GM21367 (cell line): ENCODE data around the gene AKAP13.
"Not testable (repeated sequence)": the region's sequence is repeated elsewhere in the genome, so short reads cannot be mapped to it uniquely, and the experiment has no call there.

Experiments used
- ATAC-seq: cut with Tn5 transposase; IDR thresholded peaks from one replicate; pipeline ENCODE4 v1.9.1; 2021; ENCODE audit not compliant: unreplicated experiment

The AKAP13 gene

DNA sequence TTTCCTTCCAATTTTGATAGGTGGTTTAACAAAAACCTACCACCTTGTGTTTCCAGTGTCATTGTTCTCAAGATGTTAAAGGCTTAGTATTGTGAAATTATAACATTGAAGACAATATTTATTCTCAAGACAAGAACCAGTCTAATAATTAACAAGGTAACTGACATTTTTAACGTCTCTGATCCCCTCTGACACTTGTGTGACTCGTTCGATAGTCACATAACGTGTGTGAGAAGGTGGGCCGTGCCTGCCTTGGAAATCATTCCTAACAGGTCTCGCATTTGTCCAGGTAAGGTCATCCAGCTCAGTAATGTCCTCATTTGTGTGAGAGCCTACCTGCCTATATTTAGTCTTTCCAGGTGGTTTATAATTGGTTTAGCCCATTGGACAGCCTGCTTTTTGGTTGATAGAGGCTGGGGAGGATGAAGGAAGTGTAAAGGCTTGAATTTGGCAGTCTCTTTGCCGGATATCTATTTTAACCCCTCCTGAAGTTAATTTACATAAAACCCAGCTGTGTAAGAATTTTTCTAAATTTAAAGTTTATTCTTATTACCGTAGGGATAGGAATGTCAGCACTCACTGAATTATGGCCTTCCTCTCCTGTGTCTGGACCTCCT, 94.4 kb downstream of the AKAP13 start:
- ATAC-seq, result peak; percentile 41

DNA sequence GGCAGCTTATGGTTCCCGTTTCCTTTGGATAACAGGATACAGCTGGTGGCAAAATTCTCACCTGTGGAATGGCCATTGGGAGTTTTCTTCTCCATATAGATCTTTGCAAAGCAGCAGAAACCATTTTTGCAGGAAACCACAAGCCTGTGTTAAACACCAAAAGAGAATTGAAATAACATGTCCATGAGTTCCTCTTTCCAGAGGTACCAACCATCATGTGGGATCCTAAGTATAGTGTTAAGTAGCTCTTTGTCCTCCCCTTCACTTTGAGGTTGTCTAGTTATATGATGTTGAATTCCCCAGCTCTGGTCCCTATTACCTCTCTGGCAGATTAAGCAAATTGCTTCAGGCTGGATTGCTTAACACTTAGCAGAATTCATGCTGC, 94.9 kb downstream of the AKAP13 start:
- peak; percentile 63 for ATAC-seq

DNA sequence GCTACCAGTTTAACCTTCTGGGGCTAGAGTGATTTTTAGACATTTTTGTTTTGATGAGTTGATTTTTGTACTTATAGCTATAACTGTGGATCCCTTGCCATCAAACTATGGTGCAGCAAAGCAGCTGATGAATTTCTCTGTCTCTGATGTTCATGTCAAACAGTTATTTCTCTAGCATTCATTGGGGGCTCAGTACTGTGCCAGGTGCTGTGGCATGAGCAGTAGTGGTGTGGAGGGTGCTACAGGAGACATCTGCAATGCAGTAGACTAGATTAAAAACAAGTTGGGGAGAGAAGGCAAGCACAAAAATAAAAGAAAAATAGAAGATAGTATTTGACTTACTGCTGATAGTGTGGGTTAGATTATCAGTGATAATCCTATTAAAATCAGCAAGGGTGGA, 95.3 kb downstream of the AKAP13 start:
- no peak for ATAC-seq

DNA sequence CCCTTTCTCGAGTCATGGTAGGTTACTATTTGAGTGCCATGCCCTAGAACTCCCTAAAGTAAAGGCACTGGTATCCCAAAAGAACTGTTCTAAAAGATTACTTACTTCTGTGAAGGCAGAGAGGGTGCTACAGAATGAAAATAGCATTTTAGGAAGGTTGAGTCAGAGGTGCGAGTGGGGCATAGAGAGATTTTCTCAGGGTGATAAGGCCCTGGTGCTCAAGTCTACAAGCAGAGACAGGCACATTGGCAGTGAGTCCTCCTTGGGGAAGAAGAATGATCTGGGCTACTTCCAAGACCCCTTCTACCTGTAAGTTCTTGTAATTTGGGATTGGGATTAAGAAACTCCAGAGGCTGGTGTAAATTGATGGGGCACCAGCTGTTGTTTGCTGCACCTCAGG, 96.7 kb downstream of the AKAP13 start:
- no peak for ATAC-seq

DNA sequence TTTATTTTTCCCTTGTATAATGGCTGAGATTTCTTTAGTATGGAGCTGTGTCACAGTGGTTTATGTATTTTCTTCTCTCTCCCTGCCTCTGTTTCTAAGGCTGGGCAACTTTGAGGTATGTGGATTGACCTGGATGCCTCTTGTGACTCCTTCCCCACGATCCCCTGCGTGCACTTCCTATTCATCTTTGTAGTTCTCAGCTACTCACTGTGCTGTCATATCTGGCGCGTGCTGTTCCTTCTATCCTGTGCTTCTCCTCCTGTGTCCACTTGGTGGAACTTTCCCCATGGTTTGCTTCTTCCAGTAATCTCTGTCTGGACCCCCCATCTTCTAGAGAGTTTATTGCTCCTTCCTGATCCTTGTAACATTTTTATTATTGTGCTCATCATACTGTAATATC, 97.3 kb downstream of the AKAP13 start:
- ATAC-seq, result no peak

DNA sequence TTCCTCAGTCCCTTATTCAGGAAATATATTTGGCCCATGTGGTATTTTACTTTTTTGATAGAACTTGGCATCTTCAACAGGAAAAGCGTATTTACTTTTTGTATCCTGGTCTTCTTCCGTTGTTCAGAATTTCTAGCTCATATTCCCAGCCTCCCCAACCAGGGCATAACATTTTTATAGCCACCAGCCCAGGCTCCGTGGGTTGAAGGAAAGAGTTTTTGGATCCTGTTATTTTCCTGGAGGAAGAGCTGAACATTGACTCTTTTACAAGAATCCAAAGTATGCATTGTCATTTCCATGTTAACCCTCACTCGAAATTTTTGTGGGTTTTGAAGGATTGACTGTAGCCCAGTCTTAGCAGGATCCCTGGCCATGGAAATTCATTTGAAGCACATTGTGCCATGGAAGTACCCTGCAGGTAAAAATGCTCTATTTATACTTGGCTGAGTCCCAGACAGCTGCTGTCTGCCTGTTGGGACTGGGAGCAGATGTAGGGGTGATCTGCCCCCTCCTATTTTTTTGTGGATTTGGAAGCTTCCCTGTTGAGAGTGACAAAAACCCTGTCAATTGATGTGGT, 98.8 kb downstream of the AKAP13 start:
- ATAC-seq, result no peak

DNA sequence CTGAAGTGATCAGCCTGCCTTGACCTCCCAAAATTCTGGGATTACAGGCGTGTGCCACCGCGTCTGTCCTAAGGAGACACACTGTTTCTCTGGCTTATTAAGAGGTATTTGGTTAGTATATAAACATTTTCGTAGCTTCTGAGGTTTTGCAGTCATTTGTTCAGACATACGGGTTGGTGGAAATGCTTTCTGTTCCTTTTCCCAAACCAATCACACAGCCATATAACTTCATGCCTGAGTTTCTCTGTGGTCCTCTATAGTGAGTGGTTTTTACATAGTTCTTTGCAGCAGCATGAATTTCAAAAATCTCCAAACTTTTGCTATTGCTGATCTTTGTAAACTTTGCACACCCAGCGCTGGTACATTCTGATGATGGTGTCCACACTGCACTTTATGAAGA, 100.5 kb downstream of the AKAP13 start:
- ATAC-seq, result no peak

DNA sequence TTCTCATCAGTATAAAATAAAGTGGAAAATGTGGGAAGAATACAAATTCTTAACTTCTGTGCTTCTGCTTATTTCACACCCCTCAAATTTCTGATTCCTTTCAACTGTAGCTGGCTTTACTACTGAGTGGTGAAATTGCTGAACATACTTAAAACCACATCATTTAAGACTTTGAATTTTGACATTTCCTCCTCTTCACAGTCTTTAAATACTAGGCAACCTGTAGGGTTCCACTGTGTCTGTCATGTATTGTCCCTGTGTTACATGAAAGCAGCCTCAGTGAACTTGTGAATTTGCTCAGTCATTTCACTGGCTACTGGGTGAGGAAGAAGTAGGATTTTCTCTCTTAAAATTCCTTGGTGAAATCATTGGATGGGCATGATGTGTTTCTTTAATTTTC, 101.1 kb downstream of the AKAP13 start:
- ATAC-seq, result not testable (repeated sequence)

DNA sequence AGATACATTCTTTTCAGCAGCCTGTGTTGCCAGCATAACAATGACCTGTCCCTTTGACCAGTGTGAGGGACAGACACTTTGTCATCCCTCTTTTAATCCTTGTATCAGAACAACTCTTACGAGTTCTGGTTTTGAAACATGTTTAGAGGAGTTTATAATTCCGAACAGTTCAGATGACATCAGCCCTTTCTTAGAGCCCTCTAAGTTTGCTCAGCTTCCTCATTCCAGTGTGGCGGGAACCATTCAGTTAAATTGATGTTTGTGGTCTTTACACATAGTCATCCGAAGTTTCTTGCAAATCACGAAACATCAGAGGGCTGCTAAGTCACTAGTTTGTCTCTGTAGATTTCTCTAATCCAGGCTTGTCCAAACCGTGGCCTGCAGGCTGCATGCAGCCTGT, 102.5 kb downstream of the AKAP13 start:
- ATAC-seq, result no peak

DNA sequence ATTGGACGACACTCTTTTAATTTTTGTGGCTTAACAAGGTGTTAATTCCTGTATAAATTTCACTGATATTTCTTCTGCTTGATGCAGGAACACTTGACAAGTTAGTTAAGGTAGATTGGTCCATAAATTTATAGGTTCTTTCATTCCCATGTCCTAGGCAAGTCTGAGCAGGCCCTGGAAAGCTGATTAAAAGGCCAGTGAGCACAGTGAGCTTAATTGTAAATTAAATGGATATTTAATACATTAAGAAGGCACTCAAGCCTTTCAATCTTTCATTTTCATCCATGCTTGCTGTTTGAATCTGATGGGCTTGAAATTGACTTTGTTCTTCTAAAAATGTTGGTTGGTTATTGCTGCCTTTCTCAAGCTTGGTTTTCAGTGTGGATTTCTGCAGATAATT, 103.6 kb downstream of the AKAP13 start:
- not testable (repeated sequence) for ATAC-seq

DNA sequence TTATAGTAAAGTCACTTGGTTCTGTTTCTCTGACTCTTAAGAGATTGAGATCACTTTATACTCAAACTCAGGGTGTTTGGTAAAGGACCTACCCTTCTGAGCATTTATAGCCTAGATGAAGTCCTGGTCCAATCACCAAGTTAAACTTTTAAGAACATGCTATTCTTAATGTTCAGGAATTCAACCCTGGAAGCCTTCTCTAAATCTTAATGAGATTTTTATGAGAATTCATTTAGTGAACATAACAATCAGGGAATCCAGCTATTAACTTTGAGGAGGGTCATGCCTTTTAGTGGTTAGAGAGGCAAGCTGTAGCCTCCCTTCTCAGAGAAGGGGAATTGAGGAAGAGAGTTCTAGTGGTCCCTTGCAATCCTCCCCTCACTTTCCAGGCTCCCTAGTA, 104.5 kb downstream of the AKAP13 start:
- not testable (repeated sequence) for ATAC-seq

DNA sequence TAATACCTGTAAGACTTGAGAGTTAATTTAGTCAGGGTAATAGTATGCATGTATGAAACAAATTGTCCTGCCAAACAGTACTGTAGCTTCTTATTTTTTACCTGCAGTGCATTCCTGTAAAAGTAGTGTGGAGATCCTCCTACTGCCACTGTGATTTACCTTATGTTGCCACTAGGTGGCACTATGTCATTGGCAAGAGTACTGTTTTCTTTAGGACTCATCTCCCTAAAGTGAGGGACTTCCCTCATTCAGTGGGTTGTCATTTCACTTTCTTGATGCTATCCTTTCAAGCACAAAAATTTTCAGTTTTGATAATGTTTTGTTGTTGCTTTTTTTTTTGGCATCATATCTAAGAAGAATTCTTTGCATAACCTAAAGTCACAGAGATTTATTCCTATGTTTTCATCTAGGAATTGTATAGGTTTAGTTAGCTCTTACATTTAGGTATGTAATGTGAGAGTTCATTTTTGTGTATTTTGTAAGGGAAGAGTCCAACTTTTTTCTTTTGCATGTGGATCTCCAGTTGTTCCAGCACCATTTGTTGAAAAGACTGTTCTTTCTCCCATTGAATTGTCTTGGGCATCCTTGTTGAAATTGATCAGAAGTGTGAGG, 105.7 kb downstream of the AKAP13 start:
- ATAC-seq, result peak; percentile 67

DNA sequence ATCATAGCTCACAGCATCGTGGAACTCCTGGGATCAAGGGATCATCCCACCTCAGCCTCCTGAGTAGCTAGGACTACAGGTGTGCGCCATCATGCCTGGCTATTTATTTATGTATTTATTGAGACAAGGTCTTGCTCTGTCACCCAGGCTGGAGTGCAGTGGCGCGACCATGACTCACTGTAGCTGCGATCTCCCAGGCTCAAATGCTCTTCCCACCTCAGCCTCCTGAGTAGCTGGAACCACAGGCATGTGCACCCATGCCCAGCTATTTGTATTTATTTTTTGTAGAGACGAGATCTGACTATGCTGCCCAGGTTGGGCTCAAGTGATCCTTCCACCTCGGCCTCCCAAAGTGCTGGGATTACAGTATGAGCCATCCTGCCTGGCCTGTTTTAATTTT, 107.4 kb downstream of the AKAP13 start:
- ATAC-seq, result not testable (repeated sequence)

DNA sequence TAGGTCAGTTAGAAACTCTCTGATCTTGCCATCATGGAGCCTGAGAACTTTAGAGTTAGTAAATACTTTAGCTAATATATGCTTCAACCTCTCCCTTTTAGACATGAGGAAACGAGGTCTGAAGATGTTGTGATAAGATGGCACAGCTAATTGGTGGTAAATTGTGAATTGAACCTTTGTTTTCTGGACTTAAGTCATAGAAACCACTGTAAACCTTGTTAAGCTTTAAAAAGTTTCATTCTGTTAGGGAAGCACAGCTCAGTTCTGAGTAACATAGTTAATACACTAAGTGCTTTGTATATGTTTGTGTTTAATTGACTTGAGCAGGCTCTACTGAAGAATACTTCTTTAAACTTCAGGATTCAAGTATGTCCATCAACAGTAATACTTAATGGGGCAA, 108.6 kb downstream of the AKAP13 start:
- no peak for ATAC-seq

DNA sequence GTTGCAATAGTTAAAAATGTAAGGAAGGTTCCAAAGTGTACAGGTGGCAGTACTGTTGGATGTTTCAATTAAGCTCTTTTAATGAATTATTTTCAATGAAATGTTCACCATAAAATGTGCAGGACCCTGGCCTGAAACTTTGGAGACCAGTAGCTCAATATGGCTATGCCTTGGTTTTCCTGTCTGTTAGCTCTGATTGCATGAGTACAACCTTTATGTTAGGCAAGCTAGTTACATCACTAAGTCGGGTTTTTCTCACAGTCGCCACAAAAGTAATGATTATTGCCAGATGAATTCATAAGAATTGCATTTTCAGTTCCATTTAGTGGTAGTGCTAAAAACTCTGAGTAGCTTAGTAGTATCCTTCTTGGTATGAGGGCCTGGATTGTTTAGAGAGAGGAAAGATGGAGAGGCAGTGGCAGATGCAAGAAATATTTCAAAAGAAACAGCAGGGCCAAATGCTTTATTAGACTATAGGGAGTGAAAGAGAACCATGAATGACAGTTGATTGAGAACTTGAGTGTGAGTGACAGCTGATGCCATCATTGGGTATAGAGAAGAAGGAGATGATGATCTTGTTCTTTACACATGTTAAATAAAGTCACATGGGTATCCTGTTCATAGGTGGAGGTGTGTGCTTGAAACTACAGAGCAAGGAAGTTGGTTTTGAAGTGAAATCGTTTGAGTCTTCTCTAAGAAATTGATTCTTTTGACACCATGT, 109.5 kb downstream of the AKAP13 start:
- ATAC-seq, result no peak

DNA sequence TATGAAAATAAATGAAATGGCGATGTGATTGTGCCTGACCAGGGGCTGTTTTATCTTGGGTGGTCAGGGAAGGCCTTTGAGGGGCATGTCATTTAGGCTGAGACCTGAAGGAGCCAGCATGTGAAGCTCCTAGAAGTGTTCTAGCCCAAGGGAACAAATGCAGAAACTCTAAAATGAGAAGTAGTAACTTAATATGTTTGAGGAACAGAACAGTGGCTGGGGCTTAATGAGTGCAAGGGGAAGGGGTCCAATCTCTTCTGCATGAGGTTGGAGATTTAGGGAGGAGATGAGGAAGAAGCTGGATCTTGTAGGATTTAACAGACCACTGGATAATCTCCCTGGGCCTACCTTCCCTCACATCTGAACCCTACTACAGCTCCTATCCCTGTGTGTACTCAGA, 110.5 kb downstream of the AKAP13 start:
- no peak for ATAC-seq

DNA sequence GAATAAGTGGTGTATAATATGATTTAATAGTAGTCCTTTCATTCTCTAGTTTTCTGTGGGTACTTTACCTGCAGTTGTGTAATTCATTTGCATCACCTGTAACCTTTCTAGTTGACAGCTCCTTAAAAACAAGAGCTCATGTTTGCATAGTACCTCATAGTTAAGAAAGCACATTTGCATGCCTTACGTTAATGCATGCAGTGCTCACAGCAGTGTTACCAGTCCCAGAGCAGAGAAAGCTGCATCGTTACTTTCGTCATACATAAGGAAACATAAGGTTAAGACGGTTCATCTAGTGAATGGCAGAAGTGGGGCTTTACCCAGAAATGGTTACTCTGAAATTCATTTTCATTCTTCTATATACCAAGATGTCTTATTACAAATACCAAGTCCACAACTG, 111.3 kb downstream of the AKAP13 start:
- no peak for ATAC-seq

DNA sequence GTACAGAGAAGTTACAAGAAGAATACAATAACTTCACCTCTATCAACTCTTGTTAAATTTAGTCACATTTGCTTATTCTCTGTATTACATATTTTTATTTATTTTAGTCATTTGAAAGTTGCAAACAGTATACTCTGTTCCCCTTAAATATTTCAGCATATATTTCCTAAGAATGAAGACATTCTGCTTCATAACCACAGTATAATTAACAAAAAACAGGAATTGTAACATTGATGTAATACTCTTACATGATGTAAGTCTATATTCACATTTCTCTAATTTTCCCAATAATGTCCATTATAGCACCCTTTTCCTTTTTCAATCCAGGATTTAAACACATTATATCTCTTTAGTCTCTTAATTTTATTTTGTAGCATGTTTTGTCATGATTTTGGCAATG, 112.0 kb downstream of the AKAP13 start:
- ATAC-seq, result no peak

DNA sequence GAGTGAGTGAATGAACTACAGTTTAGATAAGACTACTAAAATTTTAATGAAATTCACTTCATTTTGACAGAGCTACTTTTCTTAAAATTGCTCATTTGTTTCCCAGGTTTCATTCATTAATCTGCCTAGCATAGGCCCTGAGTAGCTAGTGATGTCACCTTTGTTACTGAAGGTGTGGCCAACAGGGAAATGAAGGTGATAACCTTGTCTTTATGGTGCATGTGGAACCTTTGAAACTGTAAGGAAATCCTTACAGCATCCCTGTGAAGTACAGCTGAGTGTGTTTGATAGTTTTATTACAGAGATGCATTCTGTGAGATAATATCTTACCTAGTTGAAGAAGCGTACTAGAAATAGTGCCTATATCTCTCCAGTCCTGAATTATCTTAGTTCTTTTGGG, 112.9 kb downstream of the AKAP13 start:
- ATAC-seq, result no peak

DNA sequence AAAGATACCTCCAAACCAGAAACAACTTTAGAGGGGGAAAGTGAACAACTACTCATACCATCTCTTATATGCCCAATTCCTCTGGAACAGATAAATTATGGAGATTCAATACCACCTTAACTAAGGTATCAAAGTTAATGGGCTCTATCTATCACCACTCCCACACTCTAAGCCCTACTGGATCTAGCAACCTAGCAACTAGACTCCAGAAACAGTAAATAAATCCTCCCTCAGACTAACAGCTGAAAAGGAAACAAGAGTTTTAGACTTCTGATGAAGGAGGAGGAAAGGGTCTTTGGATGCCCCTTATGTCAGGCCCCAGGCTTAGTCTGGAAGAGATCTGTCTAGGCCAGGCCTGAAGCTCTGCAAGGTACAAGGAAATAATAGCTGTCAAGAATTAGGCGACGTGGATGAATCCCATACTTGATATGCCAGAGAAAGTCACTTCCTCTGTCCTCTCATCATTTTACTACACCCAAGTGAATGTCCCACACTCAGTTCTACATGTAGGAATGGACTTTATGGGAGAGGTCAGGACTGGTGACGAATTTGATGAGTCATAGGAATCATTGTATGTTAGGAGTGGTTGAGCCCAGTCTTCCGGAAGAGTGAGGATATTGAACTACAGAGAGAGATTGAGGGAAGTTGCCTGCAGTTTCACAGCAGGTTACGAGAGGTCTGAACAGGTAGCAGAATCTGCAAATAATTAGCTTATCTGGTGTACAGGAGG, 113.8 kb downstream of the AKAP13 start:
- ATAC-seq, result no peak

DNA sequence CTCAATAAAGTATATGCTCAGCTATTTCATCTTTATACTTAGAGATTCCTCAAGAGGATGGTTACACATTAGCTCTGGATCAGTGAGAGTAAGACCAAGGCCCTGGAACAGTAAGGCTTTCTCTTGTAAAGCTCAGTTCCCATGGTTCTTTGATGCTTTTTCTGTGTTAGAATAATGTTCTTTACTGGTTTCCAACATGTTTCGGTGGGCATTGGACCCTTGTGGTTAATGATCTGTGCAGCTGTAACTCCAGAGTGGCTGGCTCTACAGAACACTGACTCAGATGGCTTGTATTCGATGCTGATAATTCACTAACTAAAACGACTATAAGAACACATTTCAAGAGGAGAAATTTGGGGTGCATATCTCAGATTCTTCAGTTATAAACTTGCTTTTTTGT, 114.7 kb downstream of the AKAP13 start:
- ATAC-seq, result no peak

DNA sequence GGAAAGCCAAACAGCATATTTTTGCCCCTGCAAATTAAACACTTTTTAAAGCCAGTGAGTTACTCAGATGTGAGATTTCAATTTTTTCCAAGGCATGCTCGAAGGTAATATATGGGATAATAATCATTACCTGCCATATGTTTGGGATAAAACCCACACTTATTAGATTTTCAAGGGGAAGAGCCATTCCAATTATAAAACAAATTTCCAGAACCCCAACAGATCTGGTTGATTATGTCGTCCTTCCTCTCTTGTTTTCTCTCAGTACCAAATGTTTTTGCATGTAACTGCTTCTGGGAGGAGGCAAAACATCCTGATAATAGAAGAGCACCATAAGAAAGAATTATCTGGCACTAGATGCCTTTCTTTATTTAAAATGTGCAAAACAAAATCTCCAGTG, 115.1 kb downstream of the AKAP13 start:
- no peak for ATAC-seq
